Fibroblast of lung (primary cell): ENCODE data around the gene PRR13. TPM values are rescaled to one million over a fixed set of nuclear protein-coding genes. Genes with fewer than 3 reads are reported as not detected.
A peak's percentile ranks its signal among the peaks of the same experiment; 100 is the strongest.

Experiments
- DNase-seq, 2 donors: peaks; one replicate each; pipeline versions ENCODE4 v3.0.0 to v3.0.0-alpha.2; 2010; ENCODE audit warnings: low read depth in 2 of 2
- H2AFZ ChIP-seq: 2 replicates; pipeline ENCODE4 v1.5.1; 2012; ENCODE audit warnings: low read length, control low read depth, inconsistent platforms
- H3K27ac ChIP-seq: 2 replicates; pipeline ENCODE4 v1.5.1; 2011; ENCODE audit warnings: low read length, control low read depth; ENCODE audit not compliant: insufficient read depth
- H3K27me3 ChIP-seq: 2 replicates; pipeline ENCODE4 v1.5.1; 2011; ENCODE audit warnings: mild to moderate bottlenecking, low read length; ENCODE audit not compliant: control insufficient read depth, insufficient read depth
- H3K36me3 ChIP-seq: 2 replicates; pipeline ENCODE4 v1.5.1; 2011; ENCODE audit warnings: low read length; ENCODE audit not compliant: control insufficient read depth, insufficient read depth
- H3K4me1 ChIP-seq: 2 replicates; pipeline ENCODE4 v1.5.1; 2011; ENCODE audit warnings: low read length; ENCODE audit not compliant: control insufficient read depth, insufficient read depth; ENCODE audit errors: extremely low read depth
- H3K4me2 ChIP-seq: 2 replicates; pipeline ENCODE4 v1.5.1; 2011; ENCODE audit warnings: low read length, control low read depth; ENCODE audit not compliant: insufficient read depth; ENCODE audit errors: extremely low read depth
- H3K4me3 ChIP-seq, 4 experiments: fragments of 200-600 bp in 1 of 4; sonication (generic) in 1 of 4; replicated peaks in 1 of 4; 2 replicates each; pipeline ENCODE4 v1.5.1; 2011 to 2016; ENCODE audit warnings: low read length in 4 of 4, low read depth in 3 of 4, mild to moderate bottlenecking in 3 of 4, control low read depth in 2 of 4, inconsistent platforms in 1 of 4, mixed read lengths in 1 of 4; ENCODE audit not compliant: insufficient read depth in 1 of 4; ENCODE audit errors: control extremely low read depth in 1 of 4
- H3K79me2 ChIP-seq: 2 replicates; pipeline ENCODE4 v1.5.1; 2012; ENCODE audit warnings: mild to moderate bottlenecking, low read length, inconsistent platforms; ENCODE audit not compliant: control insufficient read depth, insufficient read depth
- H3K9ac ChIP-seq: 2 replicates; pipeline ENCODE4 v1.5.1; 2011; ENCODE audit warnings: mild to moderate bottlenecking, low read length, control low read depth; ENCODE audit not compliant: insufficient read depth
- H3K9me3 ChIP-seq: 2 replicates; pipeline ENCODE4 v1.5.1; 2012; ENCODE audit warnings: low read depth, low read length; ENCODE audit not compliant: control insufficient read depth, insufficient read depth
- H4K20me1 ChIP-seq: 2 replicates; pipeline ENCODE4 v1.5.1; 2011; ENCODE audit warnings: low read length; ENCODE audit not compliant: control insufficient read depth, insufficient read depth; ENCODE audit errors: extremely low read depth
- CTCF ChIP-seq, 2 donors: IDR thresholded peaks in 1 of 2; conservative IDR thresholded peaks in 1 of 2; 1 replicate in 1 of 2; 2 replicates in 1 of 2; pipeline ENCODE4 v1.5.1; 2011 to 2012; ENCODE audit warnings: low read length in 2 of 2, control low read depth in 1 of 2, inconsistent platforms in 1 of 2, low read depth in 1 of 2, mild to moderate bottlenecking in 1 of 2
- EZH2 ChIP-seq: IDR thresholded peaks from 2 replicates; pipeline ENCODE4 v1.5.1; 2012; ENCODE audit warnings: low read length, control low read depth, mild to moderate bottlenecking; ENCODE audit errors: missing control alignments
- polyA plus RNA-seq, 2 donors: library from polyadenylated mRNA; depleted of rRNA in 1 of 2; stranded (reverse) in 1 of 2; unstranded in 1 of 2; fragments of >200 nt; gene quantifications; 2 replicates each; pipeline ENCODE4 v1.2.1, GENCODE V29; 2011 to 2012; ENCODE audit warnings: missing spikeins in 1 of 2
- total RNA-seq: library from RNA; depleted of rRNA; stranded (reverse); fragments of >200 nt; gene quantifications from 2 replicates; pipeline ENCODE4 v1.2.1, GENCODE V29; 2014

PRR13 gene
- total and polyA plus RNA-seq, 2 donors (not counting 1 experiment from before 2014, with no cell fraction given): 48.1 to 114 TPM

GRCh38 chr12:53402871-53403270, 38.7 kb upstream of the PRR13 start:
- Histone ChIP-seq H3K4me1 (peaks cover 2% of the 10 kb centered on the region), H2AFZ (no peak overlapping the region), H3K9ac (no peak overlapping the region), H3K27me3 (no peaks in the 10 kb centered on the region), H3K36me3 (peaks cover 2% of the 10 kb centered on the region), H4K20me1 (no peaks in the 10 kb centered on the region), H3K4me3 (no peak overlapping the region), H3K27ac (no peak overlapping the region), H3K9me3 (no peaks in the 10 kb centered on the region), H3K79me2 (peaks cover 19% of the 10 kb centered on the region), H3K4me2 (no peak overlapping the region)
- no peak for TF ChIP-seq CTCF (conservative IDR thresholded peaks at IDR 0.05 in 1 of 2, IDR thresholded peaks at IDR 0.05 in 1 of 2; ENCODE audit: low read depth in 1 of 2, low read length in 2 of 2)
- TF ChIP-seq EZH2: no peak
- DNase-seq: no peak

GRCh38 chr12:53410951-53411350, 30.6 kb upstream of the PRR13 start:
- no peak for DNase-seq
- no peak for TF ChIP-seq EZH2
- no peak for TF ChIP-seq CTCF (conservative IDR thresholded peaks at IDR 0.05 in 1 of 2, IDR thresholded peaks at IDR 0.05 in 1 of 2; ENCODE audit: low read depth in 1 of 2, low read length in 2 of 2)
- H3K4me3 ChIP-seq: no peak overlapping the region
- H3K36me3 ChIP-seq: peaks cover 9% of the 10 kb centered on the region
- no peak overlapping the region for H3K27ac ChIP-seq
- H3K9ac ChIP-seq: no peak overlapping the region
- H3K4me2 ChIP-seq: no peak overlapping the region
- H3K79me2 ChIP-seq: no peaks in the 10 kb centered on the region
- H3K9me3 ChIP-seq: no peaks in the 10 kb centered on the region
- no peak overlapping the region for H2AFZ ChIP-seq
- H3K27me3 ChIP-seq: no peaks in the 10 kb centered on the region
- peaks cover 2% of the 10 kb centered on the region for H3K4me1 ChIP-seq
- H4K20me1 ChIP-seq: no peaks in the 10 kb centered on the region

- Histone ChIP-seq H3K79me2 (no peaks in the 10 kb centered on the region), H3K4me3 (no peak overlapping the region), H3K27me3 (no peaks in the 10 kb centered on the region), H3K4me2 (peak overlapping the region; percentile 4), H3K36me3 (peaks cover 7% of the 10 kb centered on the region), H2AFZ (no peak overlapping the region), H3K4me1 (peaks cover 2% of the 10 kb centered on the region), H3K27ac (no peak overlapping the region), H3K9ac (no peak overlapping the region), H3K9me3 (no peaks in the 10 kb centered on the region), H4K20me1 (no peaks in the 10 kb centered on the region)
- DNase-seq: no peak
- TF ChIP-seq CTCF (conservative IDR thresholded peaks at IDR 0.05 in 1 of 2, IDR thresholded peaks at IDR 0.05 in 1 of 2; ENCODE audit: low read depth in 1 of 2, low read length in 2 of 2) (no peak), EZH2 (no peak)
Observed at GRCh38 chr12:53413485-53414204, 27.9 kb upstream of the PRR13 start.
